MG63 (cell line): ENCODE measurements around the gene NME4. TPM values are rescaled to one million over a fixed set of nuclear protein-coding genes. Genes with fewer than 3 reads are reported as not detected.
"Not testable (repeated sequence)": the region's sequence is repeated elsewhere in the genome, so short reads cannot be mapped to it uniquely, and the experiment has no call there.

ENCODE experiments used
- DNase-seq: peaks from one replicate; pipeline ENCODE4 v3.0.0-alpha.2; 2020
- H3K27me3 ChIP-seq: fragments of 250-450 bp; sonication (Bioruptor Pico); 2 replicates; pipeline ENCODE4 v1.5.1; 2020; ENCODE audit warnings: mild to moderate bottlenecking, moderate library complexity
- H3K36me3 ChIP-seq: fragments of 250-450 bp; sonication (Bioruptor Pico); 2 replicates; pipeline ENCODE4 v1.5.1; 2020; ENCODE audit warnings: mild to moderate bottlenecking, moderate library complexity
- H3K4me3 ChIP-seq: fragments of 250-450 bp; sonication (Bioruptor Pico); 2 replicates; pipeline ENCODE4 v1.5.1; 2020; ENCODE audit warnings: mild to moderate bottlenecking, moderate library complexity
- H3K9me3 ChIP-seq: fragments of 250-450 bp; sonication (Bioruptor Pico); 2 replicates; pipeline ENCODE4 v1.5.1; 2020; ENCODE audit warnings: mild to moderate bottlenecking, moderate library complexity
- total RNA-seq: library from RNA; depleted of rRNA; stranded (reverse); fragments of >200 nt; shearing (Covaris generic); gene quantifications from 2 replicates; pipeline ENCODE4 v1.2.3, GENCODE V29; 2014; ENCODE audit warnings: low replicate concordance

Gene NME4
- total RNA-seq, 1 experiment from 2014 or later: 350 TPM

- Histone ChIP-seq H3K36me3 (peaks cover 38% of the 10 kb centered on the region), H3K9me3 (no peaks in the 10 kb centered on the region), H3K4me3 (peak within 1 kb of the TSS; percentile 95), H3K27me3 (no peaks in the 10 kb centered on the region)
- peak; percentile 95 for DNase-seq
Observed at GRCh38 chr16:401468-402348, 4.7 kb downstream of the NME4 start, which contains the start of gene DECR2. TSS of gene DECR2 (plus strand) at chr16:401885. CDS start at chr16:401964, 79 bp downstream.

GRCh38 chr16:404971-405486 lies 8.0 kb downstream of the NME4 start:
- Histone ChIP-seq H3K4me3 (no peak overlapping the region), H3K9me3 (no peaks in the 10 kb centered on the region), H3K27me3 (no peaks in the 10 kb centered on the region), H3K36me3 (peaks cover 19% of the 10 kb centered on the region)
- DNase-seq: no peak

GRCh38 chr16:405548-406506 lies 8.8 kb downstream of the NME4 start:
- Histone ChIP-seq H3K27me3 (no peaks in the 10 kb centered on the region), H3K9me3 (no peaks in the 10 kb centered on the region), H3K4me3 (no peak overlapping the region), H3K36me3 (peaks cover 14% of the 10 kb centered on the region)
- no peak for DNase-seq

GRCh38 chr16:407253-407652 lies 10.3 kb downstream of the NME4 start:
- Histone ChIP-seq H3K4me3 (no peak overlapping the region), H3K9me3 (no peaks in the 10 kb centered on the region), H3K36me3 (peaks cover 20% of the 10 kb centered on the region), H3K27me3 (no peaks in the 10 kb centered on the region)
- no peak for DNase-seq

GRCh38 chr16:410516-411178 lies 13.6 kb downstream of the NME4 start:
- no peak for DNase-seq
- Histone ChIP-seq H3K36me3 (peaks cover 8% of the 10 kb centered on the region), H3K27me3 (no peaks in the 10 kb centered on the region), H3K9me3 (no peaks in the 10 kb centered on the region), H3K4me3 (no peak overlapping the region)

GRCh38 chr16:411576-412265 lies 14.7 kb downstream of the NME4 start:
- no peaks in the 10 kb centered on the region for H3K27me3 ChIP-seq
- no peak overlapping the region for H3K4me3 ChIP-seq
- no peak for DNase-seq
- H3K36me3 ChIP-seq: peaks cover 8% of the 10 kb centered on the region
- H3K9me3 ChIP-seq: no peaks in the 10 kb centered on the region; the same call in 1 of the 2 replicates

GRCh38 chr16:414395-415169 lies 17.6 kb downstream of the NME4 start:
- no peaks in the 10 kb centered on the region for H3K27me3 ChIP-seq
- H3K4me3 ChIP-seq: no peak overlapping the region
- no peak for DNase-seq
- H3K9me3 ChIP-seq: no peaks in the 10 kb centered on the region; the same call in 1 of the 2 replicates
- H3K36me3 ChIP-seq: peaks cover 8% of the 10 kb centered on the region

- DNase-seq, H3K9me3 ChIP-seq, H3K4me3 ChIP-seq, H3K36me3 ChIP-seq, H3K27me3 ChIP-seq: not testable (repeated sequence)
Observed at GRCh38 chr16:415170-415498, 18.1 kb downstream of the NME4 start.

- not testable (repeated sequence) for H3K36me3 ChIP-seq, H3K9me3 ChIP-seq, H3K27me3 ChIP-seq, DNase-seq, H3K4me3 ChIP-seq
Observed at GRCh38 chr16:422179-422578, 25.2 kb downstream of the NME4 start.

- no peaks in the 10 kb centered on the region for H3K9me3 ChIP-seq
Observed at GRCh38 chr16:424033-424622, 27.1 kb downstream of the NME4 start.

GRCh38 chr16:424623-425081 lies 27.7 kb downstream of the NME4 start:
- H3K36me3 ChIP-seq: peaks cover 11% of the 10 kb centered on the region
- peak overlapping the region; percentile 57 for H3K4me3 ChIP-seq
- no peaks in the 10 kb centered on the region for H3K27me3 ChIP-seq
- peak; percentile 64 for DNase-seq
- H3K9me3 ChIP-seq: no peaks in the 10 kb centered on the region

More at GRCh38 chr16:424033-424622, 27.1 kb downstream of the NME4 start:
- H3K27me3 ChIP-seq: no peaks in the 10 kb centered on the region
- H3K4me3 ChIP-seq: peak overlapping the region; percentile 57
- peak; percentile 97 for DNase-seq
- H3K36me3 ChIP-seq: peaks cover 11% of the 10 kb centered on the region

- H3K4me3 ChIP-seq: peak within 1 kb of the TSS; percentile 71
- H3K9me3 ChIP-seq: no peaks in the 10 kb centered on the region
- DNase-seq: peak; percentile 89
- peaks cover 11% of the 10 kb centered on the region for H3K36me3 ChIP-seq
- H3K27me3 ChIP-seq: no peaks in the 10 kb centered on the region
Observed at GRCh38 chr16:425082-425718, 28.2 kb downstream of the NME4 start, which contains the start of gene RAB11FIP3. TSS of gene RAB11FIP3 (plus strand) at chr16:425649. CDS start at chr16:426007, 358 bp downstream.

- H3K4me3 ChIP-seq: peak overlapping the region; percentile 57
- no peak for DNase-seq
- H3K36me3 ChIP-seq: peaks cover 11% of the 10 kb centered on the region
- no peaks in the 10 kb centered on the region for H3K9me3 ChIP-seq
- H3K27me3 ChIP-seq: no peaks in the 10 kb centered on the region
Observed at GRCh38 chr16:425740-426114, 28.7 kb downstream of the NME4 start.

GRCh38 chr16:426115-426905 lies 29.3 kb downstream of the NME4 start:
- Histone ChIP-seq H3K27me3 (no peaks in the 10 kb centered on the region), H3K4me3 (peak overlapping the region; percentile 71), H3K9me3 (no peaks in the 10 kb centered on the region), H3K36me3 (peaks cover 11% of the 10 kb centered on the region)
- DNase-seq: no peak
